ENCODE data around the gene NOPCHAP1. TPM values are rescaled to one million over a fixed set of nuclear protein-coding genes. Genes with fewer than 3 reads are reported as not detected.

NOPCHAP1 gene
- total and polyA plus RNA-seq, 8 donors = 2.6 to 29.8 (median 10.5) TPM

DNA sequence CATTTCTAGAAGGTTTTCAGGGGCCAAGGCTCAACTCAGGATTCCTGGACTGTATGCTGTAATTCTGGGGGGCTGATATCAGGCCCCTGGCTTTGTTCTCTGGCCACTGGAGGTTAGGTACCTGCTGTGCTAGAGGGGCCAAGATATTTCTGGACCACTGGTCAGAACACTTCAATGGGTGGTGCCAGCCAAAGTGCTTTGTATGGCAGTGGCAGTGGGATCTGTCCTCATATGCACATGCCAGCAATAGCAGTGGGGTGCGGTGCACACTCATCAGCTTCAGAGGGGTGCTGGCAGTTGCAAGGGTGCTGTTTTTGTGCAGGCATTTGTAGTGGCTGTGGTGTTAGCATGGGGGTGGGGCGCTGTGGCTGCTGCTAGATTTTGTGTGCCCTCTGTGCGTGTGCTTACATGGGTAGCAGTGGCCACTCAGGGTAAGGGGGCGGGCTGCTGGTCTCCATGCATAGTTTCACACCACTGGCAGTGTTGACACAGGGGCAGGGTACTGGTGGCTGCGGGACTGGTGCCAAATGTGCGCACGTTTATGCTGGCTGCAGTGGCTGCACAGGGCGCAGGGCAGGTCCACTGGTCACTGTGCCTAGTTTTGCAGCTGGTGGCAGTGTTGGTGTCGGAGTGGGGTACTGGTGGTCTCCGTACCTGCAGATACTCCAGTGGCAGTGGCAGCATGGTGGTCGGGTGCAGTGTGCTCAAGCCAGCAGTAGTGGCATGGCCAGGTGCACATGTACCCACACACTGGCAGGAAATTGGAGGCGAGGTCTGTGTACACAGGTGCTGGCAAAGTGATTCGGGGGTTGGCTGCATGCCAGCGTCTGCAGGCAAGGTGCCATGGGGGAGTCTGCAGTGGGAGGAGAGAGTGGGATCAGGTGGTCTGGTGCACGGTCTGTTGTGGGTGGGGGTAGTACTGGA, 12.6 kb downstream of the NOPCHAP1 start:
- whole genome bisulfite sequencing, 5 donors = 37 to 66% (median 45%) methylated on average over 7 to 15 of the region's 15 CpGs
- TF ChIP-seq, protein P1, sequence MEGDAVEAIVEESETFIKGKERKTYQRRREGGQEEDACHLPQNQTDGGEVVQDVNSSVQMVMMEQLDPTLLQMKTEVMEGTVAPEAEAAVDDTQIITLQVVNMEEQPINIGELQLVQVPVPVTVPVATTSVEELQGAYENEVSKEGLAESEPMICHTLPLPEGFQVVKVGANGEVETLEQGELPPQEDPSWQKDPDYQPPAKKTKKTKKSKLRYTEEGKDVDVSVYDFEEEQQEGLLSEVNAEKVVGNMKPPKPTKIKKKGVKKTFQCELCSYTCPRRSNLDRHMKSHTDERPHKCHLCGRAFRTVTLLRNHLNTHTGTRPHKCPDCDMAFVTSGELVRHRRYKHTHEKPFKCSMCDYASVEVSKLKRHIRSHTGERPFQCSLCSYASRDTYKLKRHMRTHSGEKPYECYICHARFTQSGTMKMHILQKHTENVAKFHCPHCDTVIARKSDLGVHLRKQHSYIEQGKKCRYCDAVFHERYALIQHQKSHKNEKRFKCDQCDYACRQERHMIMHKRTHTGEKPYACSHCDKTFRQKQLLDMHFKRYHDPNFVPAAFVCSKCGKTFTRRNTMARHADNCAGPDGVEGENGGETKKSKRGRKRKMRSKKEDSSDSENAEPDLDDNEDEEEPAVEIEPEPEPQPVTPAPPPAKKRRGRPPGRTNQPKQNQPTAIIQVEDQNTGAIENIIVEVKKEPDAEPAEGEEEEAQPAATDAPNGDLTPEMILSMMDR (IDR thresholded peaks at IDR 0.05) = no peak
- peak in 2 of 3 donors; percentile 13 to 32 for TF ChIP-seq POLR2AphosphoS5 (IDR thresholded peaks at IDR 0.05)
- no peaks in the 10 kb centered on the region for H3K27me3 ChIP-seq
- peak overlapping the region in 3 of 5 donors; percentile 6 to 47 (median 22) for H3K27ac ChIP-seq
- intact Hi-C loops (cut with DNase I; ENCODE audit: low total_unique reads) = no loop called here
- no peaks in the 10 kb centered on the region for H3K9me3 ChIP-seq
- H3K4me3 ChIP-seq = no peak overlapping the region
- H3K36me3 ChIP-seq = peaks cover 19 to 98% (median 87%) of the 10 kb centered on the region in 4 donors
- peaks cover 0 to 20% (median 17%) of the 10 kb centered on the region in 4 donors for H3K4me1 ChIP-seq
- DNase-seq = peak; percentile 69 to 78

DNA sequence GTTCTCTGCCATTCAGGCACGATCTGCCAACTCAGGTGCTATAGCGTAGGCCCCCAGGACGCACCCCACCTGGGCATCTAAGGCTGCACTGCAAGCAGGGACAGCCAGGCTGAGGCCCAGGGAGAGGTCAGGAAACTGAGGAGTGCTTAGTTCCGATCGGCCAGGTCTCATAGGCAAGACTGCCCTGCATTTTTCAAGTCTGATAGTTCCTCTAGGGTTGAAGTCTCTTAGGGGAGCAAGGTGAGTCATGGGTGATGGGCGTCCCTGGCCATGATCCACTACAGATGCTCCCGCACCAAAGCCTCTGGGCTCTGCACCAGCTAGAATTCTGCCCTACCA, 13.2 kb downstream of the NOPCHAP1 start:
- H3K9me3 ChIP-seq = no peaks in the 10 kb centered on the region
- H3K27ac ChIP-seq = peak overlapping the region in 2 of 5 donors; percentile 22 to 47
- peaks cover 16 to 97% (median 87%) of the 10 kb centered on the region in 4 donors for H3K36me3 ChIP-seq
- H3K27me3 ChIP-seq = no peaks in the 10 kb centered on the region
- H3K4me3 ChIP-seq = no peak overlapping the region
- TF ChIP-seq POLR2A (IDR thresholded peaks at IDR 0.05) (no peak), EP300 (IDR thresholded peaks at IDR 0.05) (no peak), POLR2AphosphoS5 (IDR thresholded peaks at IDR 0.05) (no peak)
- TF ChIP-seq, protein P1 (IDR thresholded peaks at IDR 0.05) = no peak
- intact Hi-C loops (cut with DNase I; ENCODE audit: low total_unique reads) = no loop called here
- H3K4me1 ChIP-seq = peaks cover 0 to 20% (median 17%) of the 10 kb centered on the region in 4 donors
- 45 to 73% (median 53%) methylated on average over 4 to 7 of the region's 7 CpGs for WGBS, 5 donors
- no peak for DNase-seq

DNA sequence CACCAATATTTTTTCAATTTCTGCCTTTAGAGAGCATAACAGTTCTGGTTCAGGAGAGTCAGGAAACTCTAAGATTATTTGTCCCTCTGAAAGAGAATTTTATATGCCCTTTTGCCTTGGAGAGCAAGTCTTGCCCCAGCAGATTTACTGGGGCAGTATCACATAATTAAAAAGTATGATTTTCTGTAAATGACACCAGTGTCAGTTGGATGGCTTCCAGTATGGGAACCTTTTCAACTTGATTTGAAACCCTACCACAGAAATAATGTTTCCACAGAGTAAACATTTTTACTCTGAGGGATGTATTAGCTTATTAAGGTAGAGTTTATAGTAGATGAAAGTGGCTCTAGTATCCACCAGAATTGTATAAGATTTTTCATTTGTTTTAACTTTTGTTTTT, 15.4 kb downstream of the NOPCHAP1 start:
- peaks cover 0 to 20% (median 17%) of the 10 kb centered on the region in 4 donors for H3K4me1 ChIP-seq
- no peaks in the 10 kb centered on the region for H3K9me3 ChIP-seq
- no peak overlapping the region for H3K4me3 ChIP-seq
- intact Hi-C loops (cut with DNase I; ENCODE audit: low total_unique reads) = no loop called here
- H3K27me3 ChIP-seq = no peaks in the 10 kb centered on the region
- TF ChIP-seq, protein P1 (IDR thresholded peaks at IDR 0.05) = no peak
- TF ChIP-seq EP300 (IDR thresholded peaks at IDR 0.05) (no peak), POLR2AphosphoS5 (IDR thresholded peaks at IDR 0.05) (no peak), POLR2A (IDR thresholded peaks at IDR 0.05) (no peak)
- H3K27ac ChIP-seq = no peak overlapping the region
- no peak for DNase-seq
- H3K36me3 ChIP-seq = peaks cover 6 to 94% (median 82%) of the 10 kb centered on the region in 4 donors

DNA sequence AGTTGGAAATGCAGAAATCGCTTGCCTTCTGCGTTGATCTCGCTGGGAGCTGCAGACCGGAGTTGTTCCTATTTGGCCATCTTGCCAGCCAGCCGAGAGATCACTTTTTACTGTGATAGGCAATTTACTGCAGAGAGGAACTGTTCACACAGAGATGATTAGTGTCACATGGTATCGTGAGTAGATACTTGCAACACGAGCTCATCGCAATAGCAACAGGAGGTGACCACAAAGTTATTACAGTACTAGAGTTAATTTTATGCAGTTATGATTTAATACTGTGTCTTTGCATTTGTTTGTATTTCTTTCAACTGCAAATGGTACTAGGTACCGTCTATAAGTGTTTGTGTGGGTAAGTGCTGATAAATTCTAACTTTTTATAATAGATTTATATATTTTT, 27.8 kb downstream of the NOPCHAP1 start:
- TF ChIP-seq POLR2AphosphoS5 (IDR thresholded peaks at IDR 0.05) (no peak), EP300 (IDR thresholded peaks at IDR 0.05) (no peak)
- peaks cover 27 to 80% (median 66%) of the 10 kb centered on the region in 4 donors for H3K36me3 ChIP-seq
- no peak overlapping the region for H3K27ac ChIP-seq
- no peaks in the 10 kb centered on the region for H3K27me3 ChIP-seq
- no peak for DNase-seq
- WGBS, 5 donors = 93 to 96% (median 94%) methylated on average over 9 of the region's 9 CpGs
- intact Hi-C loops (cut with DNase I; ENCODE audit: low total_unique reads) = no loop called here
- H3K4me1 ChIP-seq = no peaks in the 10 kb centered on the region
- H3K4me3 ChIP-seq = no peak overlapping the region
- peaks cover 0 to 5% (median 2%) of the 10 kb centered on the region in 4 donors for H3K9me3 ChIP-seq

DNA sequence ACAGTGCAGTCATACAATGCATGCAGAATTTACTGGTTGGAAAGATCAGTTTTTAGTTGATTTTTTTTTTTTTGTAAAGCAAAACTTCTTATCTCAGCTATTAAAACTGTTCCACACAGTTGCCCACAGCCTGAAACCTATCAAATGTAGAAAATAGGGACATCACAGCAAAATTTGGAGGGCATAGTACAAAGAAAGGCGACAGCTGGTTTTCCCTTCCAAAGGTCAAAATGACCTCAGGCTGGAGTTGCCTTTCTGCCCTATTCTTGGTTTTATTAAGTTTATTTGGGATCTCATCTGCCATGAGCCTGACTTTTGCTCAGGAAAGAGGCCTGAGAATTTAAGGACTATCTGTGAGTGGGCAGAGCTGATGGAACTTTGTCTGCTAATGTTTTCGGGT, 28.5 kb downstream of the NOPCHAP1 start:
- WGBS, 5 donors = 86 to 99% (median 91%) methylated on average over 2 of the region's 2 CpGs
- intact Hi-C loops (cut with DNase I; ENCODE audit: low total_unique reads) = no loop called here
- TF ChIP-seq, protein P1 (IDR thresholded peaks at IDR 0.05) = no peak
- TF ChIP-seq POLR2A (IDR thresholded peaks at IDR 0.05) (no peak), POLR2AphosphoS5 (IDR thresholded peaks at IDR 0.05) (no peak), EP300 (IDR thresholded peaks at IDR 0.05) (no peak)
- H3K4me3 ChIP-seq = no peak overlapping the region
- peaks cover 0 to 5% (median 2%) of the 10 kb centered on the region in 4 donors for H3K9me3 ChIP-seq
- peaks cover 27 to 76% (median 63%) of the 10 kb centered on the region in 4 donors for H3K36me3 ChIP-seq
- no peaks in the 10 kb centered on the region for H3K27me3 ChIP-seq
- no peak overlapping the region for H3K27ac ChIP-seq
- DNase-seq = no peak
- H3K4me1 ChIP-seq = no peaks in the 10 kb centered on the region

All from stomach (tissue), 9 donors.